GM21367 (cell line): ENCODE results near the gene ROR2.
"Not testable (repeated sequence)": the region's sequence is repeated elsewhere in the genome, so short reads cannot be mapped to it uniquely, and the experiment has no call there.

ENCODE experiments used
- ATAC-seq: cut with Tn5 transposase; IDR thresholded peaks from one replicate; pipeline ENCODE4 v1.9.1; 2021; ENCODE audit not compliant: unreplicated experiment

The ROR2 gene

DNA sequence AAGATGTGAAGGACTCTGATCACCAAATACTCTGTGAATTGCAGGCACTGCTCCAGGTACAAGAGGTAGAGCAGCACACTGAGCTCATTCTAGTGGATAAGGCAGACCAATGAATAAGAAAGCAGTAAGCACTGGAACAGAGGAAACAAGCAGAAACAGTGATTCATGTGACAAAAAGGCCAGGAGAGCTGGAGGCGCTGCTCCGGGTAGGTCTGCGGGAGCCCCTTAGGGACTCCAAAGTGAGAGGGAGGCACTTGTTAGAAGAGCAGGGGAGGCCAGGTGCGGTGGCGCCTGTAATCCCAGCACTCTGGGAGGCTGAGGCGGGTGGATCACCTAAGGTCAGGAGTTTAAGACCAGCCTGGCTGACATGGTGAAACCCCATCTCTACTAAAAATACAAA lies 294.8 kb downstream of the ROR2 start:
- ATAC-seq = no peak

- ATAC-seq = no peak
Measured at GRCh38 chr9:91654527-91654926, 295.5 kb downstream of the ROR2 start.

GRCh38 chr9:91647371-91647770 lies 302.7 kb downstream of the ROR2 start:
- ATAC-seq = no peak

- no peak for ATAC-seq
Measured at GRCh38 chr9:91646702-91647101, 303.3 kb downstream of the ROR2 start.

DNA sequence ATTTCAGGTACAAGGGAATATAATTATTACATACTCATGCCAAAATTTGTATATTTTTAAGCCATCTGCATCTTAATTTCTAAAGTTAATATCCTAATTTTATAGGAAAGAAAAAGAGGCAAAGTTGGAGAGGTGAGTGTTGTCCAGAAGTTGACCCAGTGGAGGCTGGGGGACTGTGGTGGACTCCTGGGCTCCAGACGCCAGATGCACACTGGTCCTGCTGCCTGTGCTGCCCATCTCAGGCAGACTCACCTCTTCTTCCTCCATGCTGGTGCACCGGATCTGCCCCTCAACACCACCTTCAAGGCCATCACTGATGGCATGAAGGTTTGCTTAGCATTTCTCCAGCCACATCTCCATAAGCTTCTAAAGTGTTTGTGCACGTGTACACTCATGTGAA lies 305.6 kb downstream of the ROR2 start:
- no peak for ATAC-seq

- ATAC-seq = no peak
Measured at GRCh38 chr9:91643481-91644077, 306.4 kb downstream of the ROR2 start.

- ATAC-seq = no peak
Measured at GRCh38 chr9:91642771-91643170, 307.3 kb downstream of the ROR2 start.

DNA sequence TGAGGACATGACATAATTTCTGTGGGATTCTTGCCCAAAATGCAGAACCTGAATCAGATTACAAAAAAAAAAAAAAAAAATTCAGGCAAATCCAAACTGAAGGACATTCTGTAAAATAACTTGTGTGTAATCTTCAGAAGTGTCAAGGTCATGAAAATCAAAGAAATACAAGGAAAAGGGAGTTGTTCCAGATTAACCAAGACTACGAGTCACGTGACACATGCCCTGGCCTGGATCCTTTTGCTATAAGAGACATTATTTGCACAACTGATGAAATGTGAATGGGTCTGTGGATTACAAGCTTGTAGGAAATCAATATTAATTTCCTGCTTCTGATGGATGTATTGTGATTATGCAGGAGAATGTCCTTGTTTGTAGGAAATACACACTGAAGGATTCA lies 309.6 kb downstream of the ROR2 start:
- ATAC-seq = no peak

GRCh38 chr9:91639054-91639453 lies 311.0 kb downstream of the ROR2 start:
- ATAC-seq = no peak

DNA sequence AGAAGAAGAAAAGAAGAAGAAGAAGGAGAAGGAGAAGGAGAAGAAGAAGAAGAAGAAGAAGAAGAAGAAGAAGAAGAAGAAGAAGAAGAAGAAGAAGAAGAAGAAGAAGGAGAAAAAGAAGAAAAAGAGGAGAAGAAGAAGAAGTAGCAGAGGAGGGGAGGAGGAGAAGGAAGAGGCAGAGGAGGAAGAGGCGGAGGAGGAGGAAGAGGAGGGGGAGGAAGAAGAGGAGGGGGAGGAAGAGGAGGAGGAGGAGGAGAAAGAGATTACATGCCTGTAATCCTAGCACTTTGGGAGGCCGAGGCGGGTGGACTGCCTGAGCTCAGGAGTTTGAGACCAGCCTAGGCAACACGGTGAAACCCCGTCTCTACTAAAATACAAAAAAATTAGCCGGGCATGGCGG lies 315.2 kb downstream of the ROR2 start:
- not testable (repeated sequence) for ATAC-seq

- ATAC-seq = no peak
Measured at GRCh38 chr9:91629718-91630117, 320.3 kb downstream of the ROR2 start.

DNA sequence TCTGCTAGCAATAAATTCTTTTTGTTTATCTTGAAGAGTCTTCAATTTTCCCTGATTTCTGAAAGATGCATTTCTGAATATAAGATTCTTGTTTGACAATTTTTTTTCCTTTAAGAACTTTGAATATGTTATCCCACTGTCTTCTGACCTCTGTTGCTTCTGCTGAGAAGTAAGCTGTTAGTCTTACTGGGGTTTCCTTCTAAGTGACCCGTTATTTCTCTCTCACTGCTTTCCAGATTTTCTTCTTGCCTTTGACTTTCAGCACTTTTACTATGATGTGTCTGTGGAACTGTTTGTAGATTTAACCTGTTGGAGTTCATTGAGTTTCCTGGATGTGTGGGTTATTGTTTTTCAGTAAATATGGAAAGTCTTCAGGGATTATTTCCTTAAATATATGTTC lies 321.1 kb downstream of the ROR2 start:
- no peak for ATAC-seq

- ATAC-seq = no peak
Measured at GRCh38 chr9:91625331-91625730, 324.7 kb downstream of the ROR2 start.

GRCh38 chr9:91623004-91623403 lies 327.0 kb downstream of the ROR2 start:
- ATAC-seq = no peak

DNA sequence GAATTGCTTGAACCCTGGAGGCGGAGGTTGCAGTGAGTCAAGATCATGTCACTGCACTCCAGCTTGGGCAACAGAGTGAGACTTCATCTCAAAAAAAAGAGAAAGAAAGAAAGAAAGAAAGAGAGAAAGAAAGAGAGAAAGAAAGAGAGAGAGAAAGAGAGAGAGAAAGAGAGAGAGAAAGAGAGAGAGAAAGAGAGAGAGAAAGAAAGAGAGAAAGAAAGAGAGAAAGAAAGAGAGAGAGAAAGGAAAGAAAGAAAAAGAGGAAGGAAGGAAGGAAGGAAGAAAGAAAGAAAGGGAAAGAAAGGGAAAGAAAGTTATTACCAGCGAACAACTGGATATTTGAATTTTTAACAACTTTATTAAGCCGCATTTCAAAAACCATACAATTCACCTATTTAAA lies 327.9 kb downstream of the ROR2 start:
- not testable (repeated sequence) for ATAC-seq

GRCh38 chr9:91614044-91614443 lies 336.0 kb downstream of the ROR2 start:
- not testable (repeated sequence) for ATAC-seq

DNA sequence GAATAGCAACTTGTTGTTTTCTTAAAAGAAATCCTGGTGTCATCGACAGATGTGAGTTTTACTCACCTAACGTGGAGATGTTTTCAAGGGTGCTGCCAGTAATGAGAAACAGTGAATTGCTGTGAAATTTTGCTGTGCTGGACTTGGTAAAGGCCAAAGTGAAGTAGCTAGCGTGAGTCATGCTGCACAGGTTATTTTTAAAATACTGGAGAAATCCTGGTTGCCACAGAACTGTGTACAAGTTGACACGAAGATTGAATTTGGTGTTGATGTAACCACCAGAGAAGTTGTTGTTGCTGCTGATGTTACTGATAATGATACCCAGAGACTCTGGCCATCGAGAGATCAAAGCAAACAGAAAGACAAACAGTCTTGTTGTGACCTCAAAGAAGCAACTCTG lies 338.4 kb downstream of the ROR2 start:
- no peak for ATAC-seq

- ATAC-seq = no peak
Measured at GRCh38 chr9:91606255-91606995, 343.6 kb downstream of the ROR2 start.

GRCh38 chr9:91604451-91605179 lies 345.4 kb downstream of the ROR2 start:
- ATAC-seq = no peak

- no peak for ATAC-seq
Measured at GRCh38 chr9:91603932-91604331, 346.1 kb downstream of the ROR2 start.

DNA sequence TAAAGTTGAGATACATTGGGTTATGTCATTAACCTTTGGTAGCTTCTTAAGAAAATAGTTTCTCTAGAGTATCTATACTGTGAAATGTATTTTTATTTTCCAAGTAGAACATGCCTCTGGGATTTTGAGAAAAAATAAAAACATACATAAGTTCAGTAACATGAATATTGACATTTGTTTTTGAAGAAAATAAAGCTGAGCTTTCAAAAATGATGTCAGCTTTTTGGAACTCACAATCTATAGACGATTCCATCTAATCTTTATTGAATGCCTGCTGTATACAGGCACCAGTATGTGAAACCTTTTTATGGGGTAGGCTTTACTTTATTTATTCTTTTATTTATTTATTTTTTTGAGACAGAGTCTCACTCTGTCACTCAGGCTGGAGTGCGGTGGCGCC lies 350.5 kb downstream of the ROR2 start:
- no peak for ATAC-seq

- ATAC-seq = no peak
Measured at GRCh38 chr9:91591627-91592026, 358.4 kb downstream of the ROR2 start.
